A549 (cell line): ENCODE data around the gene RRP8.

Experiments
- CTCF ChIP-seq: fragments of >200 bp; sonication (Bioruptor Twin); formaldehyde crosslinking; IDR thresholded peaks from 3 replicates; pipeline ENCODE4 v1.5.1; 2016
- EHF ChIP-seq: fragments of 250-450 bp; sonication (Bioruptor Pico); IDR thresholded peaks from 2 replicates; pipeline ENCODE4 v1.5.0; 2020; ENCODE audit warnings: mild to moderate bottlenecking
- MAFK ChIP-seq: fragments of 450-650 bp; IDR thresholded peaks from 2 replicates; pipeline ENCODE4 v1.6.1; 2014; ENCODE audit not compliant: partially characterized antibody
- MYC ChIP-seq: IDR thresholded peaks from 2 replicates; pipeline ENCODE4 v1.6.1; 2012; ENCODE audit warnings: mild to moderate bottlenecking, inconsistent platforms, low read length, improper control_type of control experiment, borderline replicate concordance
- NR3C1 ChIP-seq: fragments of >200 bp; sonication (Bioruptor Twin); formaldehyde crosslinking; IDR thresholded peaks from 3 replicates; pipeline ENCODE4 v1.6.1; 2017
- RAD21 ChIP-seq, 2 experiments: fragments of >200 bp in 1 of 2; sonication (Bioruptor Twin) in 1 of 2; formaldehyde crosslinking in 1 of 2; IDR thresholded peaks in 1 of 2; conservative IDR thresholded peaks in 1 of 2; 2 replicates in 1 of 2; 3 replicates in 1 of 2; pipeline ENCODE4 v1.6.1; 2012 to 2018; ENCODE audit warnings: inconsistent platforms in 1 of 2
- RFX5 ChIP-seq: fragments of 450-650 bp; IDR thresholded peaks from 2 replicates; pipeline ENCODE4 v1.7.1; 2014; ENCODE audit warnings: antibody characterized with exemption, mild to moderate bottlenecking, moderate library complexity

DNA sequence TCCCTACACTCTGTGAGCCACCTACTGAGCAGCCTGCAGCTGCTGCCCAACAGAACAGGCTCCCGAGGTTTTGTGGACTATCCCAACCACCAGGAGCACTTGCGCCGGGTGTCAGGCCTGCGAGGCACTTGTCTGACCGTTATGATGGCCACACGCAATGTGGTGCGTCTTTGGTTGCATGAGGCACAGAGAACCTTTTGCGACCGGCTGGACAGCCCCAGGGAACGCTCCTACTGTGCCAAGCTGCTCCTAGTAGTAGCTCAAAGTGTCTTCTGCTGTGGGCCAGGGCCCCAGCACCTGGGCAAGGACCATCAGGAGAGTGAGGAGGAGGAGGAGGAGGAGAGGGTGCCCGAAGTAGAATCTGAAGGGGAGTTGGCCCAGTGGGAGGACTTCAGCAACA, 46.4 kb downstream of the RRP8 start:
- TF ChIP-seq CTCF: no peak
- no peak for TF ChIP-seq MAFK
- TF ChIP-seq RAD21 (conservative IDR thresholded peaks at IDR 0.05 in 1 of 2, IDR thresholded peaks at IDR 0.05 in 1 of 2): no peak
- TF ChIP-seq NR3C1: no peak
- TF ChIP-seq MYC: no peak
- TF ChIP-seq EHF (CRISPR knock-in tag): no peak
- no peak for TF ChIP-seq RFX5
